ENCODE results near the gene SLC4A2.

SLC4A2 gene

DNA sequence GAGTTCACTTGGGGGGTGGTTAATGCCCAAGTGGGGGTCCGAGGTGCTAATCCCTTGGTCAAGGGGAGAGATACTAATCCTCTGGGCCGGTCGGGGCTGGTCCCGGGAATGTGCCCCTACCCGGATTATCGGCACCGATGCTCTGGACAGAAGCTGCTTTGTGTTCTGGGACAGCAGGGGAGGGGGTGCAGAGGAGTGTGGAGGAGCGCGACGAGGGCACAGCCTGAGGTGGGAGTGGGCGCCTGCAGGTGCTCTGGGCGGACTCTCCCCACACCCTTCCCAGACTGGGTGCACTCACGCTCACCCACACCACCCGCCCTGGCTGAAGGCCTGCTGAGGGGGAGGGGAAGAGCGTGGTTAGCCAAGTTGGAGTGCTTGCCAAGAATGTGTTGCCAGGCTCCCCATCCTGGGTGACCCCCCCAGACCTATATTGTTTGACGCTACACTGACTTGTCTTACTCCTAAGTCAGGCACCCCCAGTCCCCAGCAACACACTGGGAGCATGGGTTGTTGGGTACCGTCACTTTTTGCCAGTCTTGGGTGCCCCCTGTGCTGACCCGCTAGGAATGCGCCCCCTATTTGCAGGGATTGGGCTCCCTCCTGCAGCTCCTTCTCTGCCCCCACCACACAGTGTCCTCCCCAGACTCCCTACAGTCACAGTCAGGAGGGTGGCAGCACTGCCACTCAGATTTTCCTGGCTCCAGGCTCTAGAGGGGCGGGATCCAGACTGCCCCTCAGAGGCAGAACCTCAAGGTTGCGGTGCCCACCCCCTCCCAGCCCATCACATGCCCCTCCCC, 1.2 kb downstream of the SLC4A2 start:
- no peak for DNase-seq (ENCODE audit: insufficient read length, low spot score)
- FAIRE-seq = no peak
- TF ChIP-seq POU2F2 (IDR thresholded peaks at IDR 0.05; ENCODE audit: low read depth, low read length) = no peak
- TF ChIP-seq POLR2A (IDR thresholded peaks at IDR 0.05; ENCODE audit: low read depth, low read length) = no peak
- TF ChIP-seq TAF1 (IDR thresholded peaks at IDR 0.05; ENCODE audit: low read depth, low read length) = no peak
- TF ChIP-seq PAX5 (IDR thresholded peaks at IDR 0.05; ENCODE audit: insufficient read depth, low read length, severe bottlenecking) = no peak
- no peak for TF ChIP-seq SPI1 (IDR thresholded peaks at IDR 0.05; ENCODE audit: low read depth, low read length)
- no peak for TF ChIP-seq POLR2AphosphoS5 (IDR thresholded peaks at IDR 0.05; ENCODE audit: low read depth, low read length)

DNA sequence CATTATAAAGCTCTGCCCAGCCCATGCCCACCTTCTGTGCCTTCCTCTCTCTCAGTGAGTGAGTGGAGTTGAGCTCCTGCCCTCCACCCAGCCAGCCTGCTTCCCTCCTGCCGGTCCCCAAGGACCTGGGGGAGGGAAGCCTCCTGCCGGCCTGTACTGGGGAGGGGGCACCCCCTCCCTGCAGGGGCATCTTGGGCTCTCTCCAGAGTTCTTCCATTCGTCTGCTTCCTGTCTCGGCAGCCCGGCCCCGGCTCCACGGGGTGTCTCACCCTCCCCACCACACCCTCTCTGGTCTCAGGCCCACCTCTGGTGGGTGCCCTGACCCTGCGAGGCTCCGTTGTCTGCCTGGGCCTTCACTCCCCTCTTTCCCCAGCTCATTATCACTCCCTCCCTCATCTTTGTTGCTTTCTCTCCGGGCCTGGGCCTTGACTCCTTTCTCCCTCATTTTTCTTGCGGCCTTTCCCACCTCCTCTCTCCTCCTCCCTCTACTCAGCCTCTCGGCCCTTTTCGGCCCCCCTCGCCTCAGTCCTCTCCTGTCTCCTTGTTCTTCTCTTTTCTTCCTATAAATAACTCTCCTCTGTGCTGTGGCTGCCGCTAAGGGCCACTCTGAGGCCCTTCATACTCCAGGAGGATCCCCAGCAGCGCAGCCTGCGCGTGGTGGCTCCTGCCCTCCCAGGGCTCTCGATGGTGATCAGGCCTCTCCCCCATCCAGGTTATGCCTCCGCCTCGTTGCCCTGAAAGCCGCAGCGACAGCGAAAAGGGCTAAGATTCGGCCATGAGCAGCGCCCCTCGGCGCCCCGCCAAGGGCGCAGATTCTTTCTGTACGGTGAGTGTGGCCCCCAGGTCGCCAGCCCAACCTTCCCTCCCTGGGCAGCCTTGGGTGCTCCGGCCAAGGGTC, 2.1 kb downstream of the SLC4A2 start:
- FAIRE-seq = no peak

GRCh38 chr7:151062111-151062398, 2.7 kb downstream of the SLC4A2 start:
- no peak for FAIRE-seq
- no peak for DNase-seq (ENCODE audit: insufficient read length, low spot score)
- TF ChIP-seq SPI1 (IDR thresholded peaks at IDR 0.05; ENCODE audit: low read depth, low read length) = no peak
- no peak for TF ChIP-seq PAX5 (IDR thresholded peaks at IDR 0.05; ENCODE audit: insufficient read depth, low read length, severe bottlenecking)
- TF ChIP-seq POU2F2 (IDR thresholded peaks at IDR 0.05; ENCODE audit: low read depth, low read length) = no peak
- TF ChIP-seq POLR2AphosphoS5 (IDR thresholded peaks at IDR 0.05; ENCODE audit: low read depth, low read length) = no peak
- no peak for TF ChIP-seq TAF1 (IDR thresholded peaks at IDR 0.05; ENCODE audit: low read depth, low read length)
- no peak for TF ChIP-seq POLR2A (IDR thresholded peaks at IDR 0.05; ENCODE audit: low read depth, low read length)

More for the DNA sequence above, 2.1 kb downstream of the SLC4A2 start:
- no peak for TF ChIP-seq POLR2A (IDR thresholded peaks at IDR 0.05; ENCODE audit: low read depth, low read length)
- TF ChIP-seq POLR2AphosphoS5 (IDR thresholded peaks at IDR 0.05; ENCODE audit: low read depth, low read length) = no peak
- TF ChIP-seq TAF1 (IDR thresholded peaks at IDR 0.05; ENCODE audit: low read depth, low read length) = no peak
- TF ChIP-seq SPI1 (IDR thresholded peaks at IDR 0.05; ENCODE audit: low read depth, low read length) = no peak
- TF ChIP-seq POU2F2 (IDR thresholded peaks at IDR 0.05; ENCODE audit: low read depth, low read length) = no peak
- no peak for TF ChIP-seq PAX5 (IDR thresholded peaks at IDR 0.05; ENCODE audit: insufficient read depth, low read length, severe bottlenecking)
- DNase-seq (ENCODE audit: insufficient read length, low spot score) = no peak

DNA sequence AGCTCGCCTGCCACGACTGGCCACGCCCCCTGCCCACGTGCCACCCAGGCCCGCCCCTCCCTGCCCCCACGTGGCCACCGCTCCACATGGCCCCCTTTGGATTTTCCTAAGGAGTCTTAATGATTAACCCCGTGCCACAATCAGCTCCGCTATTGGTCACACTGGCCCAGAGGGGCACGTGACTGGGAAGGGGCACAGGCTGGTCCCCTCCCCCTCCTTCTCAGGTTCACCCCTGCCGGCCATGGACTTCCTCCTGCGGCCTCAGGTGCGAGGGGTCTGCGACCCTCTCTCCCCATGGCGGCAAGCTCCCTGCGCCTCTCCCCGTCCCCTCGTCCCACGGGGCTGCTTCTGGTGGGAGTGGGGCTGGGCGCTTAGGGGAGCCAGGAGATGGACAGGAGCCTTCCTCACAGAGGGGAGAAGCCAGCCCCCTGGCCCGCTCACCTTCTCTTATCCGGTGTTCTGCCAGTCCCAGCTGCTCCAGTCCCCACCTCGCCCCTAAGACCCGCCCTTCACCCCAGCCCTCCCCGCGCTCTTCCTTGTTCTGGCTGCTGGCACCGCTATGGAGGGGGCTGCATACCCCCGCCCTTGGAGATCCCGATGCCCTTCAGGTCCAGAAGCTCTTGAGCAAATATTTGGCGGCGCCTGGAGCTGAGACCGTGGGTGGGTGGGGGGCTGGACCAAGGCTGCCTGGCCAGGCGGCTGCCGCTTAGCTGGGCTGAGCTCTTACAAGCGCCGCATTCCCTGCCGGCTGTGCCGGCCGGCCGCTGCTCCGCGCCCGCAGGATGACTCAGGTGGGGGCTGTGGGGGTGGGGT, 3.2 kb downstream of the SLC4A2 start:
- TF ChIP-seq PAX5 (IDR thresholded peaks at IDR 0.05; ENCODE audit: insufficient read depth, low read length, severe bottlenecking) = no peak
- no peak for TF ChIP-seq POLR2AphosphoS5 (IDR thresholded peaks at IDR 0.05; ENCODE audit: low read depth, low read length)
- no peak for TF ChIP-seq SPI1 (IDR thresholded peaks at IDR 0.05; ENCODE audit: low read depth, low read length)
- TF ChIP-seq POLR2A (IDR thresholded peaks at IDR 0.05; ENCODE audit: low read depth, low read length) = no peak
- no peak for TF ChIP-seq POU2F2 (IDR thresholded peaks at IDR 0.05; ENCODE audit: low read depth, low read length)
- no peak for DNase-seq (ENCODE audit: insufficient read length, low spot score)
- FAIRE-seq = no peak

GRCh38 chr7:151063212-151063561, 3.8 kb downstream of the SLC4A2 start:
- FAIRE-seq (no peak), DNase-seq (ENCODE audit: insufficient read length, low spot score) (no peak)
- TF ChIP-seq POLR2A (IDR thresholded peaks at IDR 0.05; ENCODE audit: low read depth, low read length) = no peak
- no peak for TF ChIP-seq TAF1 (IDR thresholded peaks at IDR 0.05; ENCODE audit: low read depth, low read length)
- no peak for TF ChIP-seq POU2F2 (IDR thresholded peaks at IDR 0.05; ENCODE audit: low read depth, low read length)
- TF ChIP-seq PAX5 (IDR thresholded peaks at IDR 0.05; ENCODE audit: insufficient read depth, low read length, severe bottlenecking) = no peak
- TF ChIP-seq SPI1 (IDR thresholded peaks at IDR 0.05; ENCODE audit: low read depth, low read length) = no peak
- TF ChIP-seq POLR2AphosphoS5 (IDR thresholded peaks at IDR 0.05; ENCODE audit: low read depth, low read length) = no peak

GRCh38 chr7:151064454-151064853, 5.1 kb downstream of the SLC4A2 start:
- no peak for FAIRE-seq
- no peak for DNase-seq (ENCODE audit: insufficient read length, low spot score)
- TF ChIP-seq POLR2AphosphoS5 (IDR thresholded peaks at IDR 0.05; ENCODE audit: low read depth, low read length) (no peak), TAF1 (IDR thresholded peaks at IDR 0.05; ENCODE audit: low read depth, low read length) (no peak), PAX5 (IDR thresholded peaks at IDR 0.05; ENCODE audit: insufficient read depth, low read length, severe bottlenecking) (no peak), POLR2A (IDR thresholded peaks at IDR 0.05; ENCODE audit: low read depth, low read length) (no peak), SPI1 (IDR thresholded peaks at IDR 0.05; ENCODE audit: low read depth, low read length) (no peak), POU2F2 (IDR thresholded peaks at IDR 0.05; ENCODE audit: low read depth, low read length) (no peak)

- no peak for DNase-seq (ENCODE audit: insufficient read length, low spot score)
- TF ChIP-seq POLR2A (IDR thresholded peaks at IDR 0.05; ENCODE audit: low read depth, low read length) (no peak), POLR2AphosphoS5 (IDR thresholded peaks at IDR 0.05; ENCODE audit: low read depth, low read length) (no peak), PAX5 (IDR thresholded peaks at IDR 0.05; ENCODE audit: insufficient read depth, low read length, severe bottlenecking) (no peak)
- FAIRE-seq = no peak
Measured at GRCh38 chr7:151064993-151065392, 5.6 kb downstream of the SLC4A2 start.

- no peak for FAIRE-seq
- TF ChIP-seq POLR2AphosphoS5 (IDR thresholded peaks at IDR 0.05; ENCODE audit: low read depth, low read length) = no peak
- TF ChIP-seq PAX5 (IDR thresholded peaks at IDR 0.05; ENCODE audit: insufficient read depth, low read length, severe bottlenecking) = no peak
- TF ChIP-seq POU2F2 (IDR thresholded peaks at IDR 0.05; ENCODE audit: low read depth, low read length) = no peak
- TF ChIP-seq SPI1 (IDR thresholded peaks at IDR 0.05; ENCODE audit: low read depth, low read length) = no peak
- no peak for TF ChIP-seq POLR2A (IDR thresholded peaks at IDR 0.05; ENCODE audit: low read depth, low read length)
- no peak for TF ChIP-seq TAF1 (IDR thresholded peaks at IDR 0.05; ENCODE audit: low read depth, low read length)
- no peak for DNase-seq (ENCODE audit: insufficient read length, low spot score)
Measured at GRCh38 chr7:151065516-151065915, 6.1 kb downstream of the SLC4A2 start.
